HG03558 (cell line): Measurements from ENCODE around the gene RCVRN.
"Not testable (repeated sequence)": the region's sequence is repeated elsewhere in the genome, so short reads cannot be mapped to it uniquely, and the experiment has no call there.

Experiments
- ATAC-seq: cut with Tn5 transposase; IDR thresholded peaks from one replicate; pipeline ENCODE4 v1.9.1; 2021; ENCODE audit warnings: moderate number of reproducible peaks; ENCODE audit not compliant: unreplicated experiment; ENCODE audit errors: extremely low read depth

RCVRN gene

DNA sequence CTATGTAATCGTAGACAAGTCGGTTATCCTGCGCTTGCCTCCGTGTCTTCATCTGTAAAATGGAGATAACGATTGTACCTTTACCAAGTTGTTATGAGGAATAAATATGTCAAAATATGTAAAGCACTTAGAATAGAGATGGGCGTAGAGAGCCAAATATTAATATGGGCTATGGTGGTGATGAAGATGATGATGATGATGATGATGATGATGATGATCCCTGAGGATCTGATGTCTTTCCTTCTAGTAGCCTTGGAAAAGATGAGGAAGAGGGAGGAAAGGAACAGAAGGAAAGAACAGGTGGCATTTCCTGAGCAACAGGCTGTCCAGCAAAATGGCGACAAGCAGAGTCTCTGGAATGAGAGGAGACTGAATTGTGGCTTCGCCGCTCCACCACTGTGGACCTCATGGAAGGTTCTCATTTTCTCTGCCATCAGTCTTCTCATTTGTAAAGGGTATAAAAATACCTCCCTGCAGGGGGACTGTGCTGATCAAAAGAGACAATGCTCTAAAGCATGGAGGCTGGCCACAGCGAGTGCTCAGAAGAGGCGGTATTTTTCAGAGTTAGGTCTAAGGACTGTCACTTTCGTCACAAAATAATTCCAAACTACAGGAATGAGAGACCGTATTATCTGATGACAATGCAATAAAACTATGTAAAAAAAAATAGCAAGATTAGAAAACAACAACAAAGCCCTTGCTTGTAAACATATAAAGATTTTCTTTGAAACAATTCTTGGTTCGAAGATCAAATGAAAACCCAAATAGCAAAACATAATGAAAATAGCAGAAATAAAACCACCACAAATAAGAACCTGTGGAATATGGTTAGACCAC lies 17.2 kb upstream of the RCVRN start:
- ATAC-seq = no peak

DNA sequence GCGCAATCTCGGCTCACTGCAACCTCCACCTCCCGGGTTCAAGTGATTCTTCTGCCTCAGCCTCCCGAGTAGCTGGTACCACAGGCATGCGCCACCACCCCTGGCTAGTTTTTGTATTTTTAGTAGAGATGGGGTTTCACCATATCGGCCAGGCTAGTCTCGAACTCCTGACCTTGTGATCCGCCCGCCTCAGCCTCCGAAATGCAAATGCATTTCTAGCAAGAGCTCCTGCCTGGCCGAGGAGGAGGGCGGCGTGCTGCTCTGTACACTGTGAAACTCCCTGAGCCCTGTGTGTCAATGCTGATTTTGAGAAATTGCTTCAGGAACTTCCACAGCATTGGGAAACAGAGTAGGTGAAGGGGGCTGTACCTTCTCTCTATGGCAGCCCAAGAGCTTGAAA lies 16.1 kb upstream of the RCVRN start:
- not testable (repeated sequence) for ATAC-seq

DNA sequence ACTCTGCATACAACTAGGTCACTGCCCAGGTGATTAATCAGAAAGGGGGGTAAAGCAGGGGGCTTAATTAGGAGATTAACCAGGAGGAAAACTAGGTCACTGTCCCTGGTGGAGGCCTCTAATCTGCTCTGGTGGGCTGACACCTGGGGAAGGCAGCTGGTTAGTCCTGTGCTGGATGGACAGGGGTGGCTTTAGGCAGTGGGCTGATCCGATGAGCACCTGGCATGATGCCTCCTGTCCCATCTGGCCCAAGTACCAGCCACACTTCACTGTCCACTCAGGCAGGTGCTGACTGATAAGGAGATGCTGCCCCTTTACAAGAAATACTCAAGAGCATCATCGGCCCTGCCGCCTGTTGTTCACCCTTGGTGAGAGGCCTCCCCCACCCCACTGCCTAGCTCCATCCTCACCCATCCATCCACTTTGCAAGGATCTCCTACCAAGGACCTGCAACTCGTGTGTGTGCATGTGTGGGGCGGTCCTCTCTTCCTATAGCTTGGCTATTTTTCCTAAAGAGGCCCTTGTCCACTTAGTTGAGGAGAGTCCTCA lies 13.8 kb upstream of the RCVRN start:
- ATAC-seq = no peak

DNA sequence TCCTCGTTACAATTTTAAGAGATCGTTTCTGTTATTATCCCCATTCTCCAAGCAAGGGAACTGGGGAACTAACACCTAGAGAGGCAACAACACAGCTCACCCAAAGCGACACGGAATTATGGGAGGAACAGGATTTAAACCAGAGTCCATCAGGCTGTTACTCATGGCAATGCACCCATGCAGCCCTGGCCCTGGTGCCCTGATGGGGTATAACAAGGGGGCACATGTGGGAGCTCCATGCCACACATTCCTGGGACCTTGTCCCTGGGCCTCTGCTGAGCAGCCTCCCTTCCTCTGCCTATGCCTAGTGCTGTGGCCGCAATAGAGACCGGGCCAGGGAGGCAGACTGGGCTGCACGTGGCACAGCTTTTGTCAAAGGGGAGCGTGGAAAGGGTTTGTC lies 13.3 kb upstream of the RCVRN start:
- no peak for ATAC-seq

DNA sequence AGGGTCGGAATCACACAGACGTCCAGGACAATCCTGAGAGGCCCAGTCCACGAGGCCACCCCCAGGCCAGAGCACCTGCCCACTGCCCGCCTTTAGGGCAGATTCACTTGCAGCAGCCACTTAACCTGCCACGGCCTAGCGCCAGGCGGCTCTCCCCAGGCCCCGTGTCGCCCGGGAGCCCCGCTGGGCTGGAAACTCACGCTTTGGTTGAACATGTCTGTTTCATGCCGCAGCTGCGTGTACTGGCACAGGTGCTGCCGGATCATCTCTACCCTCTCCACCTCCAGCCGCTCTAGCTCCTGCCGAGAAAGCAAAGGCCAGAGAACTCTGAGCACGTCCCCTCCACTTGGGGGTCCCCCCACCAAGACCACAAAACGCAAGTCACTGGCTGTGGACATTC lies 12.7 kb upstream of the RCVRN start:
- ATAC-seq = no peak

DNA sequence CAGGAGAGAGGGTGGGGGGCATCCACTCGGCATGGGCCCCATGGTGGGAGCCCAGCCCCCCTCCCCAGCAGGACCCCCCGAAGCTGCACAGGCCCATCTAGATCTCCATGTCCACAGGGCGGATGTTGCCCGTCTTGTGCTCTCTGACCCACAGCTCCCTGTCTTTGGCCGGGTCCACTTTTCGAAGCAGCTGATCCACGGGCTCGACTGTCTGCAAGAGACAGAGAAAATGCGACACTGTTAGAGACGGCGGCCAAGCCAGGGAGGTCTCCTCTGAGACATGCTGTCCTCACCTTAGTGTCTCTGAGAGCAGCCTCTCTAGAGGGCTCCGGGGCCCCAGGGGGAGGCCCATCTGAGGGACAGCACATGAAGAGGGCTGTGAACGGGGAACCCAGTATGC lies 12.1 kb upstream of the RCVRN start:
- no peak for ATAC-seq

DNA sequence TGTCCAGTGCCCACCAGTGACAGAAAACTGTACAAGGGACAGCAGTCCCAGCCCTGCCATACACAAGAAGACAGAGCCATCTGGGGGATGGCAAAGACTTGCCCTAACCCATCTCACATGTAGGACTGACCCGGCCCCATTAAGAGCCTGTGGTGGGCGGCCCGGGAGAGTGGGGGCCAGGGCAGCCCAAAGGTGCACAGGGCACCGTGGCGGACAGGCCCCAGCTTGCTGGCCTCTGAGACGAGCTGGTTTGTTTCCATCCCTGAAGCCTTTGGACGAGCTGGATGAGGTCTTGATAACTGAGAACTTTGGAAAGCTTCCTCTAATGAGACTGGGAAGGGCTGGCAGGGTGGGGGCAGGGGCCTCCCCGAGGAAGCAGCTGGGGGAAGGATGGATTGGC lies 11.0 kb upstream of the RCVRN start:
- ATAC-seq = no peak

DNA sequence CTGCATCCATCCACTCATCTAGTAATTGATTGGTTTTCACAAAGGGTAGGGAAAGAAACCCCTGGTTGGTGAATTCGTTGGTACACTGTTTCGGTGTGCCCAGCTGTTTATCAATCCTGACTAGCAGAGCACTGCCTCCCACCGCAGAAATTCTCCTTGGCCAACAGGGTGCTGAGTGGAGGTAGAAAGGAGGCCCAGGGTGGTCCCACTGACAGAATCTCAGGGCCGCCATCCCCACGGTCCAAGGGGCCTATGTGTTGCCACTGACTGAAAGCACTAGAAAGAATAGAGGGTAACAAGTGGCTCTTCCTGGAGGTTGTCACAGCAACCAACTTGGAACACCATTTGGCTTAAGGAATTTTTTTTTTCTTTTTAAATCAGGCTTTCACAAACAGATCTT lies 8.4 kb upstream of the RCVRN start:
- ATAC-seq = no peak

DNA sequence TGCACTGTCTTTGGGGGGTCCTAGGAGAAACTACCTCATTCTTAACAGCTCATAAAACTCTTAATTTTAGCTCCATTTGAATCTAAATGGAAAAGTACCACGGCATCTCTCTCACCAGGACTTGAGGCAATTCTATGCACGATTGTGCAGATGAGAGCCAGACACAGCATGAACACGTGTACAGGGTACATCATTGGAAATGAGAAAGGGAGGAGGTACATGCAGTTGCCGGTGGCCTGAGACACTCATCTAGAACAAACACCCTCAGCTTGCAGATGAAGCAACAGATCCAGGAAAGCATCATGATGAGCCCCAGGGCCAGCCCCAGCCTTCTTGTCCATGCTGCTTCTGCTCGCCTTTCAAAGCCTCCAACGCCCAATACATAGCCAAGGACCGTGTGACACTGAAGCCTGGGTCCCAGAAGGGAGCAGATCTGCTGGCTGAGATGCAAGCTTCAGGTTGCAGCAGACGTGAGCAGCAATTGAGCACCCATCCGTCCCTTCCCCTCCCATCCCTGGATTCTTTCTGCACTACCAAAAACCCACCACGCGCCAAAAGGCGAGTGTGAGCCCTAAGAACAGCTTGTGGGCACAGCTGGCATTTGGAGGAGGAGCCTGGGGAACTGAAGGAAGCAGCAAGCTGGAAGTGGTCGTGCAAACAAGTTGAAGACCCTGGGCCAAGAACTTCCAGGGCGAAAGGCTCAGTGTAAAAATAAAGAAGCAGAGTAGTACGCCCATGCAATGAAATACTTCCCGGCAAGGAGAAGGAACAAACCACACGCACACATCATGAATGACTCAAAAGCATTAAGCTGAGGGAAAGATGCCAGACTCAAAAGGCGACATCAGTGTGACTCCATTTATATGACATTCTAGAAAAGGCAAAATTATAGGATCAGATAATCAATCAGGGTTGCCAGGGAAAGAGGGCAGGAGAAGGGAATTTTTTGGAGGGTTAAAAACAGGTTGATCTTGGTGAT lies 7.3 kb upstream of the RCVRN start:
- ATAC-seq = no peak

DNA sequence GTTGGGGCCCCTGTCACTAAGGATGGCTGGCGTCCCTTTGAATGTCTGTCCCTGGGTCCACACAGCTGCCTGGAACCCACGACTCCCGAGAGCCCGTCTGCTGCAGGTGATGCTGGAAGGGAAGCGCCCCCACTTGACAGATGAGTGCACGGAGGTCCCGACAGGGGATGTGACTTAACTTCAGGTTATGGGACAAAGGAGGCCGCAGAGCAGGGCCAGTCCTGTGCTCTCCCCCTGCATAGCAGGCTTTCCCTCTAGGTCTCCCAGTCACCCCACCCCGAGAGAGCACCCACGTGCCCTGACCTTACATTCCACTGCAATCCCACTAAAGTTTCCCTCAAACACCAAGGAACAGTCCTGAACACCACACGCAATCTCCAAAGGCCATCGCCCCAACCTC lies 6.0 kb upstream of the RCVRN start:
- ATAC-seq = no peak

DNA sequence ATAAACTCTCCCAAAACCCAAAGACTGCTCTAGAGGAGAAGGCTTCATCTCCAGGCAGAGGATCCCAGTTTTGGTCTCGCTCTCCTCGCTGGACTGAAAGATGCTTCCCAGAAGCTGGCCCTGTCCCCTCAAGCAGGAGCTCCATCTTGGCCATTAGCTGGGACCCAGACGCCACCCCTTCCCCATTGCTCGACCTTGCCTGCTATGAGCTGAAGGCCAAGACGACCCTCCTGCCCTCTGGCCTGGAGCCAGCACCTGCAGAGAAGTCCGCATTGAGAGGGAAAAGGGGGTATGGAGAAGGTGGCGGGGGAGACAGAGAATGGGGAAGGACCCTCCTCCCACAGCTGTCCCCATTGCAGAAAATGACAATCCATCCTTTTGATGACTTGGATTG lies 3.6 kb upstream of the RCVRN start:
- no peak for ATAC-seq

DNA sequence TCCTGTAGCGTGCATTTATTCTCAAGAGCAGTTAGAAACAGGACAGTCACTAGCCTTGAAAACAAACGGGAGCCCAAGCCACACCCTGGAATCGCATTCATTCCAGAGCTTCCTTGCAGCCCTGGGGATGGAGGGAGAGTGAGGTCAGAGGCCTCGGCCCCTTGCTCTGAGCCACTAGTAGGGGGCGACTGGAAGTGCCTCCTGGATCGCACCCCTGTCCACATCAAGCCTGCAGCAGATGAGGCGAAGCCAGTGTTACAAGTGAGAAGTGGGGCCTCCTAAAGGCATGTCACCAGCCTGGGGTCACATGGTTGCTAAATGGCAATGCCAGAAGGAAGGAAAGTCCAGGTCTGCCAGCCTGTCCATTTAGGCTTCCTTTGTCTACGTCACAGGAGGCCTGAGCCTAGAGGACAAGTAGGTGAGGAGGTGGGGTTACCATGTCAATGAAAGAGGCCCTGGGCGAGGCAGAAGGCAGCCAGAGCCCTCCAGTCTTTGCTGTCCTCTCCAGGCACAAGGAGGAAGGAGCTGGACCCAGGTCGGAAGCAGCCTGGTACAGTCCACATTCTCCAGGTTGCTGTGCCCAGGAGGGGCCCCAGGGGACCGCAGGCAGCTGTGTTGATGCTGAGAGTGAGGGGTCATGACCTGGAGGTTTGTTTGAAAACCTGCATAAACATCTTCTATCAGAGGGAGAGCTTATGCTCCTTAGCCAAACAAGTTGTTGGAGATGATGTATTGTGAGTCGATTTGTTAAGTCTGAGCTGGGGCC lies 3.0 kb upstream of the RCVRN start:
- ATAC-seq = no peak

DNA sequence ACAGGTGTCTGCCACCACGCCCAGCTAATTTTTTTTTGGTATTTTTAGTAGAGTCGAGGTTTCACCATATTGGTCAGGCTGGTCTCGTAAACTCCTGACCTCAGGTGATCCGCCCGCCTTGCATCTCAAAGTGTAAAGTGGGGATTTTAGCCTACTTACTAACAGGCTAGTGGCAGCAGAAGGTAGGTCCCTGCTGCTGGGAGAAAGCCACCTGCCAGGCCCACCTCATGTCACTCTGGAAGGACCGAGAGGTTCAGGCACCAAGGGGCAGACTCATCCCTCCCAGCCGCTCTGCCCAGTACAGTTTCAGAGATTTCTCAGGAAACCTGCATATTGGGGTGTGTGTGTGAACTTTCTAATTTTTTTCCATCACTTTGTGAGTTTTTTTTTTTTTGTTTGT lies 2.1 kb upstream of the RCVRN start:
- no peak for ATAC-seq

DNA sequence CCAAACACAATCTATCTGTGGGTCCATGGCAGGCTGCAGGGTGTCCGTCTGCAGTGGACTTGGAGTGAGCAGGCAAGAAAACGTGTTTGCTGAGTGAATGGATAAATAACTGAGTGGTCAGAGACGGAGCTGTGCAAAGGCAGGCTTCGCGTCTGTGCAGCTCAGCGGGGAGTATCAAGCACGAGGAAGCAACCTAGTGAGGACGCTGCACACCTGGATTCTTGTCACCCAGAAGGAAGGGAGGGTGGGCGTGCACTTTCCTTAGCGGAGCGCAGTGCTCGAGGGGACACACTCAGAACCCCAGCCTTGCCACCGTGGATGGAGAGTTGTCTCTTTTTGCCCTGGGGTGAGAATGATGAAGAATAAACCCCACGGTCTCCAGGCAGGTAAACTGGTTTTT lies 1.5 kb upstream of the RCVRN start:
- ATAC-seq = no peak

DNA sequence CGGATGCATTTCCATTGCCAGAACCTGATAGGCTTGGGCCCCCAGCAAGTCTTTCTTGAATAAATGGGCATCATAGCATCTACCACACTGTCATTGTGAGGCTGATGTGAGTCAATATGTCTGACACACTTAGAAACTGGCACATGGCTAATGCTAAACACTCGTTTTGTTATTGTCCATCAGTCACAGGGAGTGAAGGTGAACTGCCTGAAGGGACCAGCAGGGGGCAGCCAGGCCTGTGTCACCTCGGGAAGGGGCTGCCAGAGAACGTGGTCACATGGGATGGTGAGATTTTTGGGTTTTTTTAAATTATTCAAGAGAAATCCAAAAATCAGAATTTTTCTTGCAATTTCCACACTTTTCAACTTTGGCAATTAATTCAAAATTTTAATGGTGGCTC lies 831 bp upstream of the RCVRN start:
- ATAC-seq = no peak

DNA sequence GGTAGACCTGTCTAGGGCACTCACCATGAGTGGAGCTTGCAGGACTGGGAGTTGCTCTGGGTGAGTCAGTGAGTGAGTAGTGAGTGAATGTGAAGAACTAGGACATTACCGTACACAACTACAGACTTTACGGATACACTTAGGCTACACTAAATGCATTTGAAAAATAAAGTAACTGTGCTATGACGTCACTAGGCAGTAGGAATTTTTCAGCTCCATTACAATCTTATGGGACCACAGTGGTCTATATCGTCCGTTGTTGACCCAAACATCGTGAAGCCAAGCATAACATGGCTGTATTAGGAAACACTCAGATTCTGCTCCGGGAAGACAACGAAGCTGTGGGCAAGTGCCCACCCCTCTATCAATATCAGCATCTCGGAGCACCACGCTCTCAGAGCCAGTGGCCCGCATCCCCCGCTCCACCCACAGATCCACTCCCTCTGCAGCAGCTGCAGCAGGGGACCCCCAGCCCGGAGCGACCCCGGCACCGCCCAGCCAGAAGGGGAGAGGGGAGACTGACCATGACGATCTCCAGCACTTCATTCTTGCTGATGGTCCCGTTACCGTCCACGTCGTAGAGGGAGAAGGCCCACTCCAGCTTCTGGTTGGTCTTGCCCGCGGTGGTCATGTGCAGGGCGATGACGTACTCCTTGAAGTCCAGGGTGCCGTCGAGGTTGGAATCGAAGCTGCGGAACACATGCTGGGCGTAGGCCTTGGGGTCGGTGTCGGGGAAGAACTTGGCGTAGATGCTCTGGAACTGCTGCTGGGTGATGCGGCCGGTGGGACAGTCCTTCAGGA lies 594 bp downstream of the RCVRN start:
- no peak for ATAC-seq

DNA sequence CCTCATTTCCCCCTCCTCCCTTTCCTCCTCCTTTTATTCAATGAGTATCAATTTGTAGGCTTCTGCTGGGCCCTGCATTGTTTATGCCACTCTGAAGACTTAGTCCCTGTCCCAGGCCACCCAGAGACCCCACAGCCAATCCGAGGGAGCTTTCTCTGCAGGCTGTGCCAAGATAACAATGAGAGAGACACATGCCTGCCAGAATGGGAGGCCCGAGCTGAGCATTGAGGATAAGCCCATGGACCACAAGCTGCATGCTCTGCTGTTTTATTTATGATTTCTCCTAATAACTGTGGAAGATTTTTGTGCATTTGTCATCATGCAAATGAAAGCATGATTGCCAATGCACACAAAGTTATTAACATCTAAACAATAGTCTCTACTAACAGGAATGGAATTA lies 3.0 kb downstream of the RCVRN start:
- no peak for ATAC-seq

DNA sequence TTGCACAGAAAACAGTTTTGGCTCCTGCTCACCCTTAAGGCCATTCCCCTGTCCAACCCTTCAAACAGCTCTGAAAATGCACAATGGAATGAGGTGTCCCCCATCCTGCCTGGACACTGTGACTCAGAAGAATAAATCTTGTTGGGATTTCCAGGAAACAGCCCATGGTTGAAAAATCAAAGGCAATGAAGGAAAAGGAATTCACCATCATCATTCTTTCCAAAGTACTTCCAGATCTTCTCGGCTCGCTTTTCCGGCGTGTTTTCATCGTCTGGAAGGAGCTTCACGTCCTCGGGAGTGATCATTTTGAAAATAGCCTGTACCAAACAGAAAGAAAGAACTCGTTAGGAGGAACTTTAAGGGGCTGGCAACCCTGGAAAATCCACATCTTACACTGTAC lies 4.3 kb downstream of the RCVRN start:
- ATAC-seq = no peak

DNA sequence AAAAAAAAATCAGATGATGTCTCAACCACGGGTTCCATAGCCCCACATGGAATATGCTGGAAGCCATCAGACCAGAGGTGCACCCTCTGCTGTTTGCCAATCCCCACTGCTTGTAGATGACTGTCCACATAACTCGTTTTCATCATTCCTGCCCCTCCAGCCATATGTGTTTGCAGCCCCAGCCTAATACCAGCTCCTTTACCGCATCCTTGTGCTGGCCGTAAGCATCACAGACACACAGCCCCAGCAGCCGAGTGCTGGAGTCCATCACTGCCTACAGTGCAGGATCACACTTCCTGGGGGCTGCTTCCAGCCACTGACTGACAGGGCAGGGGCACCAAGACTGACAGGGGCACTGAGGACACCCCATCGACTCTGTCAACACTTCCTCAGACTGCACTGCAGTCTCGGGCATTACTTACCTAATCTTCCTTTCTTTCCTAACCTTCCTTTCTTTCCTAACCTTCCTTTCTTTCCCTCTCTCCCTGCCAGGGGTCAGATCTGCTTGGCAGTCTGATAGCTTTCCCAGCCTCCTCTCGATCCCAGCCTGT lies 5.0 kb downstream of the RCVRN start:
- no peak for ATAC-seq
